Immature natural killer cell (primary cell): ENCODE results near the gene ZNF362. TPM values are rescaled to one million over a fixed set of nuclear protein-coding genes. Genes with fewer than 3 reads are reported as not detected.

Experiments
- DNase-seq, 3 donors: peaks; one replicate each; pipeline ENCODE4 v3.0.0; 2022; ENCODE audit warnings: mixed read lengths in 1 of 3
- H3K27ac Mint-ChIP-seq, 6 donors: one replicate each; pipeline ENCODE4 v1.8.0; 2020; ENCODE audit warnings: mixed read lengths in 6 of 6, mild to moderate bottlenecking in 5 of 6, inconsistent platforms in 4 of 6, moderate library complexity in 3 of 6
- H3K27me3 Mint-ChIP-seq, 3 donors: one replicate each; pipeline ENCODE4 v1.8.0; 2020 to 2021; ENCODE audit warnings: low read depth in 3 of 3, mild to moderate bottlenecking in 3 of 3, mixed read lengths in 3 of 3, moderate library complexity in 3 of 3, inconsistent platforms in 1 of 3
- H3K36me3 Mint-ChIP-seq, 3 donors: one replicate each; pipeline ENCODE4 v1.8.0; 2020; ENCODE audit warnings: mixed read lengths in 3 of 3, inconsistent platforms in 2 of 3, mild to moderate bottlenecking in 2 of 3
- H3K4me1 Mint-ChIP-seq, 2 donors: one replicate each; pipeline ENCODE4 v1.8.0; 2020; ENCODE audit warnings: inconsistent platforms in 2 of 2, mild to moderate bottlenecking in 2 of 2, mixed read lengths in 2 of 2, moderate library complexity in 1 of 2
- H3K4me3 Mint-ChIP-seq, 5 donors: one replicate each; pipeline ENCODE4 v1.8.0; 2020; ENCODE audit warnings: mild to moderate bottlenecking in 5 of 5, mixed read lengths in 5 of 5, inconsistent platforms in 3 of 5, moderate library complexity in 3 of 5
- H3K9me3 Mint-ChIP-seq, 6 donors: one replicate each; pipeline ENCODE4 v1.8.0; 2020; ENCODE audit warnings: mild to moderate bottlenecking in 6 of 6, mixed read lengths in 6 of 6, inconsistent platforms in 4 of 6, moderate library complexity in 3 of 6
- polyA plus RNA-seq, 3 donors: library from polyadenylated mRNA; unstranded; fragments of 300-500 nt; fragmentation: Illumina TruSeq; gene quantifications; one replicate each; pipeline ENCODE4 v1.2.3, GENCODE V29; 2021

Gene ZNF362
- polyA plus RNA-seq, 3 donors from 2014 or later: 5.5 to 37.9 (median 16.2) TPM

GRCh38 chr1:33338048-33338439 is 81.8 kb downstream of the ZNF362 start:
- Mint-ChIP-seq H3K36me3 (peaks cover 0 to 8% (median 4%) of the 10 kb centered on the region in 3 donors), H3K4me1 (peaks cover 29 to 63% of the 10 kb centered on the region in 2 donors), H3K4me3 (no peak overlapping the region), H3K27me3 (no peaks in the 10 kb centered on the region), H3K27ac (no peak overlapping the region), H3K9me3 (no peaks in the 10 kb centered on the region)
- no peak for DNase-seq

DNA sequence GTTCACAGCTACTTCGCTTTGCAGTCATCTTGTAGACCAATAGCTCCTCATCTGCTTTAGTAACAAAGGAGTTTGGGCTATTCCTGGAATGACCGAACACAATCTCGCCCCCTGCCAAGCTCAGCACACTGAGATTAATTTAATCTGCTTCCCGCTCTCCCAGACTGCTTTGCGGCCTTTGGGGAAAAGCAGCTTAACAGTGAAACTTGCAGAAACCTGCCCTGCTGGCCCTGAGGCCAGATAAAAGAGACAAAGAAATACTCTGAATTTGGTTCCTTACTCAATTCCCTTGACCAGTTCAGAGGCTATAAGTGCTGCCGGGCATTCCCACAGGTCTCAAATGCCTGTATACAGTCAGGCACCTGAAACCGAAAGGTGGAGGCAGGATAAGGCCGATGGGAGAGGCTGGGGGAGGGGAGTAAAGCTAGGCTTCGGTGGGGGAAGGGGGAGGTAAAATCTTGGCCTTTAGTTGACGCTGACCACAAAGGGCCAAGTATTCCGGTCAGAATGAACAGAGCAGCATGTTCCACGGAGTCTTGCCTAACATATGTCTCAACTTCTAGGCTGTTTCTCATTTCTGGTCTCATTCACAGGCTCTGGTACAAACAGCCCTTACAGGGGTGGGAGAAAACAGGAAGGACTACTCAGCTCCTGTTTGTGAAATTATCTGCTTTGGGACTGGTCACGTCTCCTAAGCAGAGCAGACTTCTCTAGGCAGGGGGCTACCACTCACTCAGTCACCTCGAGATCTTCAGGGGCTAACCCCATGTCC is 82.3 kb downstream of the ZNF362 start:
- H3K4me1 Mint-ChIP-seq: peaks cover 30 to 61% of the 10 kb centered on the region in 2 donors
- peaks cover 0 to 6% (median 4%) of the 10 kb centered on the region in 3 donors for H3K36me3 Mint-ChIP-seq
- no peak for DNase-seq
- H3K27ac Mint-ChIP-seq: no peak overlapping the region
- no peaks in the 10 kb centered on the region for H3K9me3 Mint-ChIP-seq
- H3K4me3 Mint-ChIP-seq: no peak overlapping the region
- no peaks in the 10 kb centered on the region for H3K27me3 Mint-ChIP-seq

- peaks cover 36 to 66% of the 10 kb centered on the region in 2 donors for H3K4me1 Mint-ChIP-seq
- no peak for DNase-seq
- no peaks in the 10 kb centered on the region for H3K27me3 Mint-ChIP-seq
- H3K27ac Mint-ChIP-seq: no peak overlapping the region
- H3K9me3 Mint-ChIP-seq: no peaks in the 10 kb centered on the region
- H3K4me3 Mint-ChIP-seq: no peak overlapping the region
- H3K36me3 Mint-ChIP-seq: peaks cover 0 to 4% (median 0%) of the 10 kb centered on the region in 3 donors
Measured at GRCh38 chr1:33339413-33339812, 83.1 kb downstream of the ZNF362 start.

DNA sequence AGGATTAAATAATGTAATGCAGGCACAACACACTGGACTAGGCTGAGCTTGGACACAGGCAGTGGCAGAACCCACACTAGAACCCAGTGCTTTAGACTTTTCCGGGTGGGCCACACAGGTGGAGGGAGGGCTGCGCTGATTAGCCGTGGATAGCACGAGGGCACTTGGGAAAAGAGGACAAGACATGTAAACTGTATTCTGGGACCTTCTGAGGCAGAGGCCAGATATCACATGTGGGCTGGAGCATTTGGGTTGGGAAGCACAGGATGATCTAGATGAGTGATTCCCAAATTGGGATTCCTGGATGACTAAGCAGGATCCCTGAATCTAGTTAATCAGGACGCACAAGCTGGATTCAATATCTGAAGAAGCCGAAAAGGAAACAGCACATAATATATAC is 84.9 kb downstream of the ZNF362 start:
- Mint-ChIP-seq H3K4me1 (peaks cover 36 to 64% of the 10 kb centered on the region in 2 donors), H3K27me3 (no peaks in the 10 kb centered on the region)
- DNase-seq: no peak

GRCh38 chr1:33342041-33342723 is 85.9 kb downstream of the ZNF362 start:
- H3K4me1 Mint-ChIP-seq: peaks cover 44 to 70% of the 10 kb centered on the region in 2 donors
- no peaks in the 10 kb centered on the region for H3K36me3 Mint-ChIP-seq
- H3K9me3 Mint-ChIP-seq: no peaks in the 10 kb centered on the region
- no peaks in the 10 kb centered on the region for H3K27me3 Mint-ChIP-seq
- no peak overlapping the region for H3K27ac Mint-ChIP-seq
- no peak overlapping the region for H3K4me3 Mint-ChIP-seq
- no peak for DNase-seq

More for the DNA sequence above, 84.9 kb downstream of the ZNF362 start:
- H3K9me3 Mint-ChIP-seq: no peaks in the 10 kb centered on the region
- no peak overlapping the region for H3K4me3 Mint-ChIP-seq
- H3K27ac Mint-ChIP-seq: no peak overlapping the region
- no peaks in the 10 kb centered on the region for H3K36me3 Mint-ChIP-seq

DNA sequence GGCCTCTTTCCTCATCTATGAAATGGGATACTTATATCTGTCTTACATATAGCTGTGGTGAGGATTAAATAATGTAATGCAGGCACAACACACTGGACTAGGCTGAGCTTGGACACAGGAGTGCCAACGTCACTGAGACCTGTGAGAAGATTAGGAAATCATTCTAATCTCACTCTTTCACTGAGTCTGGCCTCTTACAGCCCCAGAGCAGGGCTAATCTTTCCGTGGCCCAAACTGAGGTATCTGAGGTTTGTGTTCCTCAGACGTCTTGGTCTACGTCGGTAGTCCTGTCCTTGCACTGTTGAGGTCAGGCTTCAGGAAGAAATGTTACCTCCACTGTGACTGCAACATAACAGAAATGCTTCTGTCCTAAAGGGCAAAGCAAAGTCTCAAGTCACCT is 87.2 kb downstream of the ZNF362 start:
- no peaks in the 10 kb centered on the region for H3K36me3 Mint-ChIP-seq
- no peaks in the 10 kb centered on the region for H3K9me3 Mint-ChIP-seq
- H3K4me3 Mint-ChIP-seq: no peak overlapping the region
- H3K27ac Mint-ChIP-seq: peak overlapping the region in 1 of 6 donors; percentile 48
- H3K4me1 Mint-ChIP-seq: peaks cover 57 to 70% of the 10 kb centered on the region in 2 donors
- H3K27me3 Mint-ChIP-seq: no peaks in the 10 kb centered on the region
- no peak for DNase-seq

GRCh38 chr1:33344896-33345560 is 88.7 kb downstream of the ZNF362 start:
- no peaks in the 10 kb centered on the region for H3K9me3 Mint-ChIP-seq
- peak overlapping the region in 1 of 6 donors; percentile 29 for H3K27ac Mint-ChIP-seq
- peaks cover 58 to 63% of the 10 kb centered on the region in 2 donors for H3K4me1 Mint-ChIP-seq
- peaks cover 0 to 3% (median 2%) of the 10 kb centered on the region in 3 donors for H3K27me3 Mint-ChIP-seq
- H3K4me3 Mint-ChIP-seq: no peak overlapping the region
- no peaks in the 10 kb centered on the region for H3K36me3 Mint-ChIP-seq
- no peak for DNase-seq

GRCh38 chr1:33346533-33346926 is 90.2 kb downstream of the ZNF362 start:
- Mint-ChIP-seq H3K9me3 (no peaks in the 10 kb centered on the region), H3K36me3 (no peaks in the 10 kb centered on the region), H3K4me1 (peaks cover 54 to 63% of the 10 kb centered on the region in 2 donors), H3K27me3 (peaks cover 2 to 8% (median 2%) of the 10 kb centered on the region in 3 donors), H3K4me3 (peak overlapping the region in 1 of 5 donors; percentile 59), H3K27ac (peak overlapping the region in 5 of 6 donors; percentile 8 to 68 (median 31))
- no peak for DNase-seq

GRCh38 chr1:33346927-33347649 is 90.8 kb downstream of the ZNF362 start:
- Mint-ChIP-seq H3K4me1 (peaks cover 54 to 63% of the 10 kb centered on the region in 2 donors), H3K27ac (peak overlapping the region in 5 of 6 donors; percentile 24 to 68 (median 34))
- no peak for DNase-seq

GRCh38 chr1:33347650-33347992 is 91.3 kb downstream of the ZNF362 start:
- H3K27me3 Mint-ChIP-seq: peaks cover 2 to 8% (median 2%) of the 10 kb centered on the region in 3 donors

More at GRCh38 chr1:33346927-33347649, 90.8 kb downstream of the ZNF362 start:
- Mint-ChIP-seq H3K27me3 (peaks cover 2 to 8% (median 2%) of the 10 kb centered on the region in 3 donors), H3K4me3 (peak overlapping the region; percentile 22 to 97 (median 59)), H3K9me3 (no peaks in the 10 kb centered on the region), H3K36me3 (no peaks in the 10 kb centered on the region)

GRCh38 chr1:33348194-33348593 is 91.9 kb downstream of the ZNF362 start:
- peaks cover 50 to 63% of the 10 kb centered on the region in 2 donors for H3K4me1 Mint-ChIP-seq

More at GRCh38 chr1:33347650-33347992, 91.3 kb downstream of the ZNF362 start:
- Mint-ChIP-seq H3K4me1 (peaks cover 51 to 63% of the 10 kb centered on the region in 2 donors), H3K4me3 (peak overlapping the region; percentile 22 to 97 (median 82)), H3K9me3 (no peaks in the 10 kb centered on the region), H3K27ac (peak overlapping the region in 2 of 6 donors; percentile 24 to 68), H3K36me3 (no peaks in the 10 kb centered on the region)
- no peak for DNase-seq

GRCh38 chr1:33348676-33349080 is 92.4 kb downstream of the ZNF362 start:
- peak; percentile 8 to 16 (median 11) for DNase-seq
- peaks cover 48 to 59% of the 10 kb centered on the region in 2 donors for H3K4me1 Mint-ChIP-seq

More at GRCh38 chr1:33348194-33348593, 91.9 kb downstream of the ZNF362 start:
- Mint-ChIP-seq H3K27me3 (peaks cover 2 to 8% (median 2%) of the 10 kb centered on the region in 3 donors), H3K9me3 (no peaks in the 10 kb centered on the region), H3K4me3 (peak overlapping the region; percentile 82 to 97 (median 93)), H3K27ac (peak overlapping the region in 5 of 6 donors; percentile 24 to 92 (median 77)), H3K36me3 (no peaks in the 10 kb centered on the region)
- no peak for DNase-seq

More at GRCh38 chr1:33348676-33349080, 92.4 kb downstream of the ZNF362 start:
- no peaks in the 10 kb centered on the region for H3K9me3 Mint-ChIP-seq
- peak overlapping the region; percentile 82 to 97 (median 93) for H3K4me3 Mint-ChIP-seq
- H3K27me3 Mint-ChIP-seq: peaks cover 2 to 8% (median 2%) of the 10 kb centered on the region in 3 donors
- H3K36me3 Mint-ChIP-seq: no peaks in the 10 kb centered on the region
- H3K27ac Mint-ChIP-seq: peak overlapping the region; percentile 24 to 95 (median 82)
